Measurements from ENCODE around the gene SIGLEC5.
"Not testable (repeated sequence)": the region's sequence is repeated elsewhere in the genome, so short reads cannot be mapped to it uniquely, and the experiment has no call there.

- TF ChIP-seq, protein P1, sequence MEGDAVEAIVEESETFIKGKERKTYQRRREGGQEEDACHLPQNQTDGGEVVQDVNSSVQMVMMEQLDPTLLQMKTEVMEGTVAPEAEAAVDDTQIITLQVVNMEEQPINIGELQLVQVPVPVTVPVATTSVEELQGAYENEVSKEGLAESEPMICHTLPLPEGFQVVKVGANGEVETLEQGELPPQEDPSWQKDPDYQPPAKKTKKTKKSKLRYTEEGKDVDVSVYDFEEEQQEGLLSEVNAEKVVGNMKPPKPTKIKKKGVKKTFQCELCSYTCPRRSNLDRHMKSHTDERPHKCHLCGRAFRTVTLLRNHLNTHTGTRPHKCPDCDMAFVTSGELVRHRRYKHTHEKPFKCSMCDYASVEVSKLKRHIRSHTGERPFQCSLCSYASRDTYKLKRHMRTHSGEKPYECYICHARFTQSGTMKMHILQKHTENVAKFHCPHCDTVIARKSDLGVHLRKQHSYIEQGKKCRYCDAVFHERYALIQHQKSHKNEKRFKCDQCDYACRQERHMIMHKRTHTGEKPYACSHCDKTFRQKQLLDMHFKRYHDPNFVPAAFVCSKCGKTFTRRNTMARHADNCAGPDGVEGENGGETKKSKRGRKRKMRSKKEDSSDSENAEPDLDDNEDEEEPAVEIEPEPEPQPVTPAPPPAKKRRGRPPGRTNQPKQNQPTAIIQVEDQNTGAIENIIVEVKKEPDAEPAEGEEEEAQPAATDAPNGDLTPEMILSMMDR (conservative IDR thresholded peaks at IDR 0.05; ENCODE audit: low read depth, low read length), result not testable (repeated sequence)
- TF ChIP-seq CHD1, POLR2A (IDR thresholded peaks at IDR 0.05; ENCODE audit: low read depth, low read length): not testable (repeated sequence)
Observed at GRCh38 chr19:51630315-51630714, at the start of gene SIGLEC5.
